ENCODE results near the gene ADGRL3.

ADGRL3 gene

DNA sequence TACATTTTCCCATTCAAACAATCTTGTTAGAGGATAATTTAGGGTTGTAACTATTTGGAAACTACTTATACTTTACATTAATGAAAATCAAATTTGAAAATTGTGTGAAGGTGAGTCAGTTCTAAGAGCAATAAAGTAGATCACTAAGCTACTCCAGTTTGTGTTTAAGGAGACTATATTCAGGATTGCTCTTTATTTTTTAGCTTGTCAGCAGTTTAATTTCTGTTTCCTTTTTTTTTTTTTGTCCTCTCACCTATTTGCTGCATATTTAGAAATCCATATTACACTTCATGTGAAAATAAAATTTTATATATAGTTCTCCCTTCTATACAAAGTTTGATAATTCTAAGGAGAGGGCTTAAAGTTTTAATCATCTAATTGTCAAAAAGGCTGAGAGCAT lies 691.8 kb downstream of the ADGRL3 start:
- ATAC-seq (ENCODE audit: low read depth) (no peak), DNase-seq (ENCODE audit: low spot score) (no peak)
- no peak overlapping the region for H3K4me3 ChIP-seq (ENCODE audit: severe bottlenecking)
- no peaks in the 10 kb centered on the region for H3K9me3 ChIP-seq (ENCODE audit: severe bottlenecking)
- H3K27me3 ChIP-seq (ENCODE audit: insufficient read depth, poor library complexity, severe bottlenecking), result no peaks in the 10 kb centered on the region
- H3K4me1 ChIP-seq (ENCODE audit: insufficient read depth, poor library complexity, severe bottlenecking), result no peaks in the 10 kb centered on the region
- H3K36me3 ChIP-seq (ENCODE audit: low read depth), result no peaks in the 10 kb centered on the region
- H3K27ac ChIP-seq (ENCODE audit: poor library complexity, severe bottlenecking), result no peak overlapping the region
- TF ChIP-seq, protein P1, sequence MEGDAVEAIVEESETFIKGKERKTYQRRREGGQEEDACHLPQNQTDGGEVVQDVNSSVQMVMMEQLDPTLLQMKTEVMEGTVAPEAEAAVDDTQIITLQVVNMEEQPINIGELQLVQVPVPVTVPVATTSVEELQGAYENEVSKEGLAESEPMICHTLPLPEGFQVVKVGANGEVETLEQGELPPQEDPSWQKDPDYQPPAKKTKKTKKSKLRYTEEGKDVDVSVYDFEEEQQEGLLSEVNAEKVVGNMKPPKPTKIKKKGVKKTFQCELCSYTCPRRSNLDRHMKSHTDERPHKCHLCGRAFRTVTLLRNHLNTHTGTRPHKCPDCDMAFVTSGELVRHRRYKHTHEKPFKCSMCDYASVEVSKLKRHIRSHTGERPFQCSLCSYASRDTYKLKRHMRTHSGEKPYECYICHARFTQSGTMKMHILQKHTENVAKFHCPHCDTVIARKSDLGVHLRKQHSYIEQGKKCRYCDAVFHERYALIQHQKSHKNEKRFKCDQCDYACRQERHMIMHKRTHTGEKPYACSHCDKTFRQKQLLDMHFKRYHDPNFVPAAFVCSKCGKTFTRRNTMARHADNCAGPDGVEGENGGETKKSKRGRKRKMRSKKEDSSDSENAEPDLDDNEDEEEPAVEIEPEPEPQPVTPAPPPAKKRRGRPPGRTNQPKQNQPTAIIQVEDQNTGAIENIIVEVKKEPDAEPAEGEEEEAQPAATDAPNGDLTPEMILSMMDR (IDR thresholded peaks at IDR 0.05; ENCODE audit: poor library complexity, severe bottlenecking), result no peak

DNA sequence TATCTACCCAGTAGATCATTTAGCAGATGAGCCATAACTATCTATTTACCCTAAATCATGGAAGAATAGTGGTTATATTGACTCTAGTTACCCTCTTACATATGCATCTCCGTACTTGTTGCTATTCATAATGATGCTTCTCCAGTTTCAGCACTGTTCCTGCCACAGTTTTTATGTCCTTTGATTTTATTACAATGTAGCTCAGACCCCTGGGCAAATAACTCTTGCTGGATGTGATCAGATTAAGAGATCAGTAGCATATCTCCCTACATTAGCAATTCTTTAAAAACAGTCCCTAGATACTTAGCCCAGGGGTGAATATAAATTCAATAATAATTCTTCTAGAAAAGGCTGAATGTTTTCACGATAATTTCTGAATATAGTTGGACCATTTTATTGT lies 696.5 kb downstream of the ADGRL3 start:
- no peak overlapping the region for H3K27ac ChIP-seq (ENCODE audit: poor library complexity, severe bottlenecking)
- H3K9me3 ChIP-seq (ENCODE audit: severe bottlenecking), result no peaks in the 10 kb centered on the region
- no peaks in the 10 kb centered on the region for H3K36me3 ChIP-seq (ENCODE audit: low read depth)
- H3K27me3 ChIP-seq (ENCODE audit: insufficient read depth, poor library complexity, severe bottlenecking), result no peaks in the 10 kb centered on the region
- no peak for ATAC-seq (ENCODE audit: low read depth)
- H3K4me3 ChIP-seq (ENCODE audit: severe bottlenecking), result no peak overlapping the region
- TF ChIP-seq, protein P1 (IDR thresholded peaks at IDR 0.05; ENCODE audit: poor library complexity, severe bottlenecking), result no peak
- H3K4me1 ChIP-seq (ENCODE audit: insufficient read depth, poor library complexity, severe bottlenecking), result no peaks in the 10 kb centered on the region
- no peak for DNase-seq (ENCODE audit: low spot score)

DNA sequence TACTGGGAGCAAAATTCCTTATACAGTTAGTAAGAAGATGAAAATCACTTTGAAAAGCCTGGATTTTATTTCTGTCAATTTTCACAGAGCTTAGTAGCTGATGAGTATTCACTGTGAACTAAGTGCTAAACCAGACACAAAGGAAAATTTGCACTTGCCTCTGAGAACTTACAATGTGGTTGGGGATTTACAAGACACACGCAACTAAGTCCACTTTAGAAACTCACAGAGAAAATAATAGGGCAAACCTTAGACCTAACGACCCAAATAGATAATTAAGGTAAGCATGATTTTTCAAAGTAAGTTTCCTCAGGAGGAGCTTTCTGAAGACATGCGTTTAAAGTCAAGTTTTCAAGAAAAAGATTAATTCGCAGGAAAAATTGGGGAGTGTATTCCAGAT lies 708.9 kb downstream of the ADGRL3 start:
- Histone ChIP-seq H3K27me3 (ENCODE audit: insufficient read depth, poor library complexity, severe bottlenecking) (no peaks in the 10 kb centered on the region), H3K4me1 (ENCODE audit: insufficient read depth, poor library complexity, severe bottlenecking) (no peaks in the 10 kb centered on the region), H3K27ac (ENCODE audit: poor library complexity, severe bottlenecking) (no peak overlapping the region), H3K4me3 (ENCODE audit: severe bottlenecking) (no peak overlapping the region), H3K9me3 (ENCODE audit: severe bottlenecking) (no peaks in the 10 kb centered on the region), H3K36me3 (ENCODE audit: low read depth) (no peaks in the 10 kb centered on the region)
- ATAC-seq (ENCODE audit: low read depth), result no peak
- DNase-seq (ENCODE audit: low spot score), result no peak
- TF ChIP-seq, protein P1 (IDR thresholded peaks at IDR 0.05; ENCODE audit: poor library complexity, severe bottlenecking), result no peak

DNA sequence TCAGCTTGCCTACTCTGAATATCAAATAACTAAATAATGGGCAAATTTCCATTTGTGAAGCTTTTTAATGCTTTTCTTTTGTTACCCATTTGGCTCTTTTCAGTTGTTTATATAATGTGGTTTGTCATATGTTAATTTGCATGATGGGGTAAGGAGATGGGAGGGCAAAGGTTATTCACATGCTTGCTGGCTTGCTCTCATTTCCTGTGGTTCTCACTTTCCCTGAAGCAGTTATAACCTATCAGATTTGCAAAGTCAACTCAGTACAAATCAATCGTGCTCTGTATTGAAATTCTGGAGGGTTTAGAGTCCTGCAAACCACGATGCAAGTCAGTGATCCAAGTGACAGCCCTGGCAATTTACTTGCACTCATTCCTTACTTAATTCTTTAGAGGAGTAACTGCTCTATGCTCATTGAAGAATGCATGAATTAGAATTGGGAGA lies 711.2 kb downstream of the ADGRL3 start:
- ATAC-seq (ENCODE audit: low read depth) (no peak), DNase-seq (ENCODE audit: low spot score) (no peak)
- H3K9me3 ChIP-seq (ENCODE audit: severe bottlenecking), result no peaks in the 10 kb centered on the region
- no peak overlapping the region for H3K27ac ChIP-seq (ENCODE audit: poor library complexity, severe bottlenecking)
- no peaks in the 10 kb centered on the region for H3K4me1 ChIP-seq (ENCODE audit: insufficient read depth, poor library complexity, severe bottlenecking)
- H3K27me3 ChIP-seq (ENCODE audit: insufficient read depth, poor library complexity, severe bottlenecking), result no peaks in the 10 kb centered on the region
- TF ChIP-seq, protein P1 (IDR thresholded peaks at IDR 0.05; ENCODE audit: poor library complexity, severe bottlenecking), result no peak
- H3K36me3 ChIP-seq (ENCODE audit: low read depth), result no peaks in the 10 kb centered on the region
- no peak overlapping the region for H3K4me3 ChIP-seq (ENCODE audit: severe bottlenecking)

DNA sequence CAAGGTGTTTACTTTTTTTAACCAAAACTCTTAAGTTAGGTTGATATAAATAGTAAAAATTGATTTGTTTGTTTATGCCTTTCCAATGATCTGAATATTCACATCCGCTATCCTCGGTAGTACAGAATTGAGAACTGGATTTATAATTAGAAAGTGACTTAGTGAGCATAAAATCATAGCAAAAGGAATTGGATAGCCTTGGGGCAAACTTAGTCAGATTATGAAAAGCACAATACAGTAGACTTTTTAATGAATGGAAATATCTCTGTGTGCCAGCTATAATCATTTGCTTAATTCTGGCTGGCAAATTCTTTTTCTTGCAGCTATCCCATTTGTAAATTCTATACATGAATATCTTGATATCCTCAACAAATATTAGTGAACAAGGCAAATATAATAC lies 713.5 kb downstream of the ADGRL3 start:
- H3K36me3 ChIP-seq (ENCODE audit: low read depth), result no peaks in the 10 kb centered on the region
- H3K27ac ChIP-seq (ENCODE audit: poor library complexity, severe bottlenecking), result no peak overlapping the region
- no peaks in the 10 kb centered on the region for H3K27me3 ChIP-seq (ENCODE audit: insufficient read depth, poor library complexity, severe bottlenecking)
- TF ChIP-seq, protein P1 (IDR thresholded peaks at IDR 0.05; ENCODE audit: poor library complexity, severe bottlenecking), result no peak
- DNase-seq (ENCODE audit: low spot score) (no peak), ATAC-seq (ENCODE audit: low read depth) (no peak)
- no peak overlapping the region for H3K4me3 ChIP-seq (ENCODE audit: severe bottlenecking)
- H3K9me3 ChIP-seq (ENCODE audit: severe bottlenecking), result no peaks in the 10 kb centered on the region
- H3K4me1 ChIP-seq (ENCODE audit: insufficient read depth, poor library complexity, severe bottlenecking), result no peaks in the 10 kb centered on the region

Data from RWPE2 (cell line).